ENCODE measurements around the gene STAG2.
"Not testable (repeated sequence)": the region's sequence is repeated elsewhere in the genome, so short reads cannot be mapped to it uniquely, and the experiment has no call there.

The STAG2 gene

DNA sequence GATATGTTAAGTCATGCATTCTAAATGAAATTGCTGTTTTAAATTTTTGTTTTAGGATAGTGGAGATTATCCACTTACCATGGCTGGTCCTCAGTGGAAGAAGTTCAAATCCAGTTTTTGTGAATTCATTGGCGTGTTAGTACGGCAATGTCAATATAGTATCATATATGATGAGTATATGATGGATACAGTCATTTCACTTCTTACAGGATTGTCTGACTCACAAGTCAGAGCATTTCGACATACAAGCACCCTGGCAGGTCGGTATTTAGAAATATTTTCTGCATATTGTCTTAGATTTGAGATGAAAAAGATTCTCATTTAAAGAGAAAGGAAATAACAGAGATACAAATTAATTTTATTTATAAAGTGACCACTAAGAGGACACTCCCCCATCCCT, 83.6 kb downstream of the STAG2 start:
- no peak for DNase-seq

DNA sequence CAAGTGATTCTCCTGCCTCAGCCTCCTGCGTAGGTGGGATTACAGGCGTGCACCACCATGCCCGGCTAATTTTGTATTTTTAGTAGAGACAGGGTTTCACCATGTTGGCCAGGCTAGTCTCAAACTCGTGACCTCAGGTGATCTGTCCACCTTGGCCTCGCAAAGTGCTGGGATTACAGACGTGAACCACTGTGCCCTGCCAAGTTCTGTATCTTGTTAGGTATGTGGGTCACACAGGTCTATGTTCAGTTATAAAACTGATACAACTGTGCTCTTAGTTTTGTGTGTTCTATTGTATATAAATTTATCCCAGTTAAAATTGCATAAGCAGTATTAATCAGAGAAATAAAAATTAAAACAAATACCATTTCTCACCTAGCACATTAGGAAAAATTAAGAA, 122.9 kb downstream of the STAG2 start:
- not testable (repeated sequence) for DNase-seq

DNA sequence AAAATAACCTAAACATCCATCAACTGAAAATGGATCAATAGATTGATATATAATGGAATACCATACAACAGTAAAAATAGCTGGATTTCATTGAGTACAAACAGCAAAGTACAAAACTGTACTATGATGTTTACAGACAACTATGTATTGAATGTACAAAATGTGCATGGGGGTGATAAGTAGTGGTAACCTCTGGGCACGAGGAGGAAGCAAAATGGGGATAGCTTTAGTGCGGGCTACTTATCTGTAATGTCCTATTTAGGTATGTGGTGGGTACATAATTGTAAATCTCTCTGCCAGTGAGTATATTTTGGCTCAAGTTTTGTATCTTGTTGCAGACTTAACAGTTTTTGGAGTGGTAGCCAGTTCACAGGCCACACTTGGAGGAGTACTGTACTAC, 123.6 kb downstream of the STAG2 start:
- DNase-seq = no peak

DNA sequence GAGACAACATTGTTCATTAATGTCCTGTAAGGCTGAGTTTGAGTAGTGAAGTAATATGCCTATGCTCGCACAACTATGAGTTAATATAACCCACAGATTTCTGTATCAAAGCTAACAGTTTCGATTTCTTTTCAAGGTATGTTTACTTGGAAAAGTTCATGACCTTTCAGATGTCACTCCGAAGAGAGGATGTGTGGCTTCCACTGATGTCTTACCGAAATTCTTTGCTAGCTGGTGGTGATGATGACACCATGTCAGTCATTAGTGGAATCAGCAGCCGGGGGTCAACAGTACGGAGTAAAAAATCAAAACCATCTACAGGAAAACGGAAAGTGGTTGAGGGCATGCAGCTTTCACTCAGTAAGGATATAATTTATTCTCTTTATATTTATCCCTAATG, 124.9 kb downstream of the STAG2 start:
- peak; percentile 26 for DNase-seq

DNA sequence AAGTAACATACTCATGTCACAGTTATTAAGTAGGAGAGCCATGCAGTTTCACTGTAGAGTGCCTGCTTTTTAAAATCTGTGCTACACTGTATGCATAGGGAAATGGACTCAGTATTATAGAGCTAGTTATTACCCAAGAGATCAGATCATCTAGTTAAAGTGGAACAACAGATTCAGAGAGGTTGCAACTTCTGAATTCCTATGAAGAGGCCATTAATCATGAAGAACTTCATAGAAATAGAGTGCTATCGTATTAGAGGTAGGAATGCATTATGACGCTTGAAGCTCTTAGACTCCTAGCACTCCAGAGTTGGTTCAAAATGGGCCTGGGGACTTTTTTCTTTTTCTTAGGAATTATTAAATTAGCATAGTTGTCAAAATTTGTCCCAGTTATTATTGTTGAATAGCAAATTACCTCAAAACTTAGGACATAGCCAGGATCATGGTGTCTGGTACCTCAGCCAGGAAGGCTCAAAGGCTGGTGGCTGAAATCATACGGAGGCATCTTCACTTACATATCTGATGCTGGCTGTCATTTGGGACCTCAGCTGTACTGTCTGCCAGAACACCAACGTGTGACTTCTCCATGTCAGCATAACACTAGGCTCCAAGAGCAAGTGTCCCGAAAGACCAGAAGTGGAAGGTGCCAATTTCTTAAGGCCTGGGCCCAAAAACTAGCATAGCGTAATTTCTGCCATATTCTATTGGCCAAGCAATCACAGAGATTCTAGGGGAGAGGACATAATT, 125.7 kb downstream of the STAG2 start:
- DNase-seq = no peak

DNA sequence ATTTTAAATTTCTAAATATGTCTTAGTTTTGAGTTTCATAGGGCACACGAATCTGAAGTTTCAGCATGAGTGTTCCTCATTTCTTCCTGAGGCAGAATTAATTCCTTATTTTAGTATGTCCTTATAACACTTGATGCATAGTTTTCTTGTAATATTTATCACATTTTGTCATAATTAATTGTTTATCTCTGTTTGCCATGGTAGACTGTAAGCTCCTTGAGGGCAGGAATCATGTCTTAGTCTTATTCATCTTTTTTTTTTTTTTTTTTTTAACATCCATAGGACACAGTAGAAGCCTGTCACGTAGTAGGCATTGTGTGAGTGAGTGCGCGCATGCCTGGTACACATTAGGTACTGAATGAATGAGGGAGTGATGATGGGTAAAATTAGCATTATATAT, 131.7 kb downstream of the STAG2 start:
- DNase-seq = no peak

DNA sequence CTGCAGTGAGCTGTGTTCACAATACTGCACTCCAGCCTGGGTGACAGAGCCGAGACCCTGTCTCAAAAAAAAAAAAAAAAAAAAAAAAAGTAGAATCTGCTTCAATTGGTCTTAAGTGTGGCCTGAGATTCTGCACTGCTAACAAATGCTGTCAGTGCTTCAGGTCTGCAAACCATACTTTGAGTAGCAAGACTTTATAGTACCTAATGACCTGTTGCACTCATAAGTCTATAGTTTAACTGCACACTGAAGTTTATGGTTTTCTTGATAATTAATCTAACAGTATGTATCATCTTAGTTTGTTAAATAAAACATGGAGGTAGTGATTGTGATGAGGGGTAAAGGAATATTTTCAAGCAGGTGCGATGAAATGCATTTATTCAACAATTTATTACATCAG, 135.6 kb downstream of the STAG2 start:
- no peak for DNase-seq

DNA sequence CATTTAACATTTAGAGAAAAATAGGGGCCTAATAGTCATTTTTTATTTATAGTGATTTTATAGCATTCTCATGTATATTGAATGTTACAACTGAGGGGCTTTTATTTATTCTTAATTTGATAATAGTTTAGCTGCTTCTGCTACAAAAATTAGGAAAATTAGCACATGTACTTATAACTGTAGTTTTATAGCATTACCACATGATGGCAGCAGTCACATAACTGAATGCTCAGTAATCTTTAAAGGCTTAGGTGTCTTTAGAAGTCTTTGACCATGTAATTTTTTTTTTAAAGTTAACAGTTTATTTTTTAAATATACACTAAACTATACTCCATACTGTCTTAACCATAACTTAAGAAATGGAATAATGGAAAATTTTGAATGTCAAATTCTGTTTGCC, 136.6 kb downstream of the STAG2 start:
- no peak for DNase-seq

DNA sequence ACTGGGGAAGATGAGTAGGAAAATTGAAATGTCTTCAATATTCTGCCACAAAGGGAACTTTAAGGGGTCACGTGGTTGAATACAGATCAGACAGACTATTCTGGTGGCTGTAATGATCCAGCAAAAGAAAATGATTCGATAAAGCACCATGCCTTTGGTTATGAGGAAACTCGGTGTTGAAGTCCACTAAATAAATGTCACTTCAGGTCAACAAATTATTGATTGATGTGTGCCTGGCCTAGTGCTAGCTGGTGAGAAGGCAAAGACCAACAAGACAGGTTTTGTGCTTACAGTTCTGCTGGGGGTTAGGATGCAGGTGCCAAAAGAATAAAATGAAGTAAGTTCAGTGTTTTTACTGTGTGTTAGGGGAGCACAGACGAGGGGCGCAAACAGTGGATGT, 142.5 kb downstream of the STAG2 start:
- DNase-seq = no peak

DNA sequence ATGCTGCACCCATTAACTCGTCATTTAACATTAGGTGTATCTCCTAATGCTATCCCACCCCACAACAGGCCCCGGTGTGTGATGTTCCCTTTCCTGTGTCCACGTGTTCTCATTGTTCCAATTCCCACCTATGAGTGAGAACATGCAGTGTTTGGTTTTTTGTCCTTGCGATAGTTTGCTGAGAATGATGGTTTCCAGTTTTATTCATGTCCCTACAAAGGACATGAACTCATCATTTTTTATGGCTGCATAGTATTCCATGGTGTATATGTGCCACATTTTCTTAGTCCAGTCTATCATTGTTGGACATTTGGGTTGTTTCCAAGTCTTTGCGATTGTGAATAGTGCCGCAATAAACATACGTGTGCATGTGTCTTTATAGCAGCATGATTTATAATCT, 143.0 kb downstream of the STAG2 start:
- DNase-seq = not testable (repeated sequence)

DNA sequence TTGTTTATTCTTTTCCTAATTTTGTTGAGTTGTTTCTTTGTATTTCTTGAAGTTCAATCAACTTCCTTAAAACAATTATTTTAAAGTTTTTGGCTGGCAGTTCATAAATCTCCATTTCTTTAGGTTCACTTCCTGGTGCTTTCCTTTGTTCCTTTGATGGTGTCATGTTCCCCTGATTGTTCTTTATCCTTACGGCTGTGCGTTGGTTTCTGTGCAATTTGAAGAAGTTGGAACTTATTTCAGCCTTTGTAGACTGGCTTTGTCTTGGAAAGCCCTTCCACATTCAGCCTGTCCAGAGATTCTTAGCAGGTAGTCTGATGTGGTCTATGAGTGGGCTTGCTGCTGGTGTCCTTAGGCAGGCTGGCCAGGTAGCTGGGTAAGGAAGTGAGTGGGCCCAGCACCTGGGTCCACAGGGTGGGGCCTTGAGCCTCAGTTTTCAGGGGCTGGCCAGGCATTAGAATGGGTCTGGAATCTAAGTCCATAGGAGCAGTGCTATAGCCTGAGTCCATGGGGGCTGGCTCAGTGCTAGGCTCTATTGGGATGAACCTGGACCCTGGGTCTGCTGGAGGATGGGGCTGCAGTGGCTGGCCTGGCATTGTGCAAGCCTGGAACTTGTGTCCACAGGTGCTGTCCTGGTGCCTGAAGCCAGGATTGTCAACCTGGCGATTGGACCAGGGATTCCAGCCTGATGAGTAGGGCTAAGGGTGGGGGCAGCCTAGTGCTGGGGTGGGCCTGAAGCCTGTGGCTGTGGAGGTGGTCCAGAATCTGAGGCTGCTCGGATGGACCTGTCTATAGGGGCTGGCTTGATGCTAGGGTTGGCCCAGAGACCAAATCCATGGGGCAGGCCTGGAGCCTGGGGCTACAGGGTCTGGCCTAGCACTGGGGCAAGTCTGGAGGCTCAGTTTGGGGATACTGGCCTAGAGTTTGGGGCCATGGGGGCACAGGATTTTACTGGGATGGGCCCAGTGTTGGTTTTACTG, 152.4 kb downstream of the STAG2 start:
- DNase-seq = no peak

DNA sequence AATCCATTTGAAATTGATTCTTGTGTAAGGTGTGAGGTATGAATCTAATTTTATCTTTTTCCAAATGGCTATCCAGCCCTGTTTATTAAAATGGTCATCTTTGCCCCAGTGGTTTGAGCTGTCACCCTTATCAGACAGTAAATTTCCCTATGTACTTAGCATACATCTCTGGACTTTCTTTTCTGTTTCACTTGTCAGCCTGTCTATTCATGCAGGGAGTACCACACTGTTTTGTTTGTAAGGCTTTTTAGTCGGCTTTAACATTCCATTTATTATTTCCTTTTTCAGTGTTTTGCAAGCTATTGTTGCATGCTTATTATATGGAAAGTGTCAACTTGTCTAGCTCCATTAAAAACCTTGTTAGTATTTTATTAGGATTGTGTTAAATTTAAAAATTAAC, 155.8 kb downstream of the STAG2 start:
- DNase-seq = no peak

DNA sequence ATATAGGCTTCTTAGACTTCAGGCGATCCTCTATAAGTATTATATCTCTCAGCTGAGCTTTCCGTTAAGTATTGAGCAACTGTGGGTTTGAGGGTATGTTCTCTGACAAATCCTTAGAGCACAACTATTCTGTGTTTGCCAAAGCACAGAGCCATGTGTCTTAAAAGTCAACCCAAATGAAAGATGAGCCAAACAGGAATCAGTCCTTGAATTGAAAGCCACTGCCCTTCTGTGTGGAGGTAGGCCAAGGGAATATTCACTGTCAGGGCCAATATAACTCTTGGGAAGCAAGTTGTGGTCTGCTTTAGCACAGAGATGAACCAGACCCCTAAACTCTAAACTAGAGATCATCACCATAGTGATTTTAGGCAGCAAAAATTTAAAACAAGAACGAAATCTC, 164.0 kb downstream of the STAG2 start:
- DNase-seq = no peak

DNA sequence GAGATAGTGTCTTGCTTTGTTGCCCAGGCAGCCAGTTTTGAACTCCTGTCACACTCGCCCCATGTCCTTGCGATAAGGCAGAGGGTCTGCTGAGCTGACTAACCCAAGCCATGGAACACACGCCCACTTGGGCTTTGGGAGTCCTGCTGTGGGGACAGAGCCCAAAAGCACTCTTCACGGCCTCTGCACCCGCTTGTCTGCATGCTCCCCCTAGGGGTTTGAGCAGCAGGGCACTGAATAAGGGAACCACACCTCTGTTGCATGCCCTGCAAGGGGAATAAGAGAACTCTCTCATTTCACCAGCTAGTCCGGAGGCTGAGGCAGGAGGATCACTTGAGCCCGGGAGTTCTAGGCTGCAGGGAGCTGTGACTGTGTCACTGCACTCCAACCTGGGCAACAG, 166.0 kb downstream of the STAG2 start:
- no peak for DNase-seq

DNA sequence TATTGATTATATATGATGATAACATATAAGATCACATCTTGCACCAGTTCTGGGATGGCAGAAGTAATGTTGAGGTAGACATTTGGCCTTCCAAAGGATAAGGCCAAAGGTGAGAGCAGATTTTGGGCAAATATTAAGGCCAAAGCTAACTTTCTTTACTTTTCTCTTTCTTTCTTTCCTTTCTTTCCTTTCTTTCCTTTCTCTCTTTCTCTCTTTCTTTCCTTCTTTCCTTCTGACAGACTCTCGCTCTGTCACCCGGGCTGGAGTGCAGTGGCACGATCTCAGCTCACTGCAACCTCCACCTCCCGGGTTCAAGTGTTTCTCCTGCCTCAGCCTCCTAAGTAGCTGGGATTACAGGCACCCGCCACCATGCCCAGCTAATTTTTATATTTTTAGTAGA, 170.9 kb downstream of the STAG2 start:
- DNase-seq = not testable (repeated sequence)

DNA sequence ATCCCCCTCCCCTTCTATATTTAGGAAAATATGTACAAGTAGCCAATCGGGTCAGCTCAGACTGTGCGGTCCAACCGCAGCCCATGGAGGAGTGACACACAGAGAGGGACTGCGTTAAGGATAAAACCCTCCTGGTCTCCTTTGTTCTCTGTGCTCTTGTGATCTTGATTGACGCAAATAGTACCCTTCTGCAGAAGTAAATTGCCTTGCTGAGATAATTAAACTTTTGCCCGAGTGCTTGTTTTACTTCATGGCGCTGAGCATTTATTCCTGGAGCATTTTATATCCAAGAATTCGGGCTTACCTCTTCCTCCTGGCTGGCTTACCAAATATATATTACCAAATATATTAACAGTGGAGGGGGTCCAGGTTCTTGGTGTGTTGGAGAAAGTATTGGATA, 184.2 kb downstream of the STAG2 start:
- DNase-seq = no peak

DNA sequence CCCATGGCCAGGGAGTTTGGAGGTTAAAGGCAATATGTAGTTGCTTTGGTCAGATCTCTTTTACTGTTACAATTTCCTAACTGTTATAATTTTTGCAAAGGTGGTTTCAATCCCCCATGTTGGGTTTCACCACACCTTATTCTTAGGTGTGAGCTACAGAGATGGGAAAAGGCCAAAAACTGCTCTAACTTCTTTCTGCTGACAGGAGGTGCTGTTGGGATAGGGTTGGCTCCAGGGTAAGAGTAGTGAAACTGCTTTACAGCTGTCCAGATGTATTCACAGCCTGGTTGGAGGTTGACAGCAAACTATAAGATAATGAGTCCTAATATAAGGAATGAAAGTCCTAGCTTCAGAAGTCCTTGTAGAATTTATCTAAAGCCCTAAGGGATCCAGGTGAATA, 189.7 kb downstream of the STAG2 start:
- no peak for DNase-seq

Measured in effector CD4-positive, alpha-beta T cell (primary cell).